Upper lobe of left lung (tissue), 4 donors: Measurements from ENCODE around the gene PGA3.

Experiments
- POLR2A ChIP-seq, 4 donors: fragments of 450-650 bp; IDR thresholded peaks; one replicate each; pipeline ENCODE4 v1.5.1; 2016 to 2017; ENCODE audit warnings: antibody characterized with exemption in 4 of 4, mild to moderate bottlenecking in 2 of 4
- POLR2AphosphoS5 ChIP-seq, 2 donors: sonication (generic); formaldehyde crosslinking; IDR thresholded peaks; one replicate each; pipeline ENCODE4 v1.5.1; 2017; ENCODE audit warnings: antibody characterized with exemption in 2 of 2
- TF ChIP-seq, protein P1 (sequence below), 6 experiments: fragments of 450-650 bp in 4 of 6; fragments of 200-600 bp in 2 of 6; sonication (generic) in 2 of 6; IDR thresholded peaks; one replicate each; pipeline ENCODE4 v1.5.1; 2016 to 2019; ENCODE audit warnings: antibody characterized with exemption in 6 of 6

DNA sequence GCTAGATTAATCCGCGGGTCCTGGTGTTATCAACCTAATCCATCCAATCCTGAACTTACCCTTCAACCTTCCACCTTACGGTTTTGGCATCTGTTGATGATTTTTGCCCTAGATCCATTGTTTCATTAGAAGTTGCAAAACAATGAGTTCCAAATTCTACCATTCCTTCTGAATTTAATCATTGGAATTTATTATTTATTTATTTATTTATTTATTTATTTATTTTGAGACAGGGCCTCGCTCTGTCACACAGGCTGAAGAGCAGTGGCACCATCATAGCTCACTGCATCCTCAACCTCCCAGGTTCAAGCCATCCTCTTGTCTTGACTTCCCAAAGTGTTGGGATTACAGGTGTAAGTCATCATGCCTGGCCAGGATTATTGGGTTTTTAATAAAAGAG, 21.8 kb upstream of the PGA3 start:
- TF ChIP-seq, protein P1, sequence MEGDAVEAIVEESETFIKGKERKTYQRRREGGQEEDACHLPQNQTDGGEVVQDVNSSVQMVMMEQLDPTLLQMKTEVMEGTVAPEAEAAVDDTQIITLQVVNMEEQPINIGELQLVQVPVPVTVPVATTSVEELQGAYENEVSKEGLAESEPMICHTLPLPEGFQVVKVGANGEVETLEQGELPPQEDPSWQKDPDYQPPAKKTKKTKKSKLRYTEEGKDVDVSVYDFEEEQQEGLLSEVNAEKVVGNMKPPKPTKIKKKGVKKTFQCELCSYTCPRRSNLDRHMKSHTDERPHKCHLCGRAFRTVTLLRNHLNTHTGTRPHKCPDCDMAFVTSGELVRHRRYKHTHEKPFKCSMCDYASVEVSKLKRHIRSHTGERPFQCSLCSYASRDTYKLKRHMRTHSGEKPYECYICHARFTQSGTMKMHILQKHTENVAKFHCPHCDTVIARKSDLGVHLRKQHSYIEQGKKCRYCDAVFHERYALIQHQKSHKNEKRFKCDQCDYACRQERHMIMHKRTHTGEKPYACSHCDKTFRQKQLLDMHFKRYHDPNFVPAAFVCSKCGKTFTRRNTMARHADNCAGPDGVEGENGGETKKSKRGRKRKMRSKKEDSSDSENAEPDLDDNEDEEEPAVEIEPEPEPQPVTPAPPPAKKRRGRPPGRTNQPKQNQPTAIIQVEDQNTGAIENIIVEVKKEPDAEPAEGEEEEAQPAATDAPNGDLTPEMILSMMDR (IDR thresholded peaks at IDR 0.05): no peak
- no peak for TF ChIP-seq POLR2AphosphoS5 (IDR thresholded peaks at IDR 0.05)
- TF ChIP-seq POLR2A (IDR thresholded peaks at IDR 0.05): no peak
